Ectodermal cell (in vitro differentiated cells): ENCODE measurements around the gene BDKRB2.

Experiments used
- H3K27ac ChIP-seq: 2 replicates; pipeline ENCODE4 v1.7.0; 2013; ENCODE audit warnings: mild to moderate bottlenecking, low read depth, low read length; ENCODE audit not compliant: insufficient read depth, poor library complexity, severe bottlenecking
- H3K27me3 ChIP-seq: 2 replicates; pipeline ENCODE4 v1.7.0; 2013; ENCODE audit warnings: mild to moderate bottlenecking, low read length; ENCODE audit not compliant: insufficient read depth, control insufficient read depth, poor library complexity, severe bottlenecking
- H3K36me3 ChIP-seq: one replicate; pipeline ENCODE4 v1.7.0; 2013; ENCODE audit warnings: low read length; ENCODE audit not compliant: control insufficient read depth, insufficient read depth
- H3K4me1 ChIP-seq: one replicate; pipeline ENCODE4 v1.7.0; 2013; ENCODE audit warnings: low read length; ENCODE audit not compliant: control insufficient read depth, insufficient read depth
- H3K4me3 ChIP-seq: 2 replicates; pipeline ENCODE4 v1.7.0; 2013; ENCODE audit warnings: low read depth, low read length, control low read depth; ENCODE audit not compliant: insufficient read depth
- H3K9me3 ChIP-seq: 2 replicates; pipeline ENCODE4 v1.7.0; 2013; ENCODE audit warnings: mild to moderate bottlenecking, low read length, moderate library complexity; ENCODE audit not compliant: control insufficient read depth
- WGBS, 2 experiments: methylation state at CpG; one replicate each; pipeline ENCODE4 v1.1.7; 2013; ENCODE audit warnings: missing lambda C conversion rate in 2 of 2; 5-methylcytosine and 5-hydroxymethylcytosine counted together

The BDKRB2 gene

GRCh38 chr14:96280104-96280503 is 75.5 kb downstream of the BDKRB2 start:
- no peaks in the 10 kb centered on the region for H3K4me1 ChIP-seq
- H3K27ac ChIP-seq, result no peak overlapping the region
- H3K9me3 ChIP-seq, result no peaks in the 10 kb centered on the region
- H3K27me3 ChIP-seq, result no peaks in the 10 kb centered on the region
- WGBS, 2 experiments, result 67 to 98% methylated on average over 2 of the region's 2 CpGs
- no peak overlapping the region for H3K4me3 ChIP-seq
- peaks cover 9% of the 10 kb centered on the region for H3K36me3 ChIP-seq

- WGBS, 2 experiments, result 89 to 92% methylated on average over 4 of the region's 4 CpGs
- Histone ChIP-seq H3K4me3 (no peak overlapping the region), H3K36me3 (peaks cover 11% of the 10 kb centered on the region), H3K4me1 (no peaks in the 10 kb centered on the region), H3K27me3 (no peaks in the 10 kb centered on the region), H3K27ac (no peak overlapping the region), H3K9me3 (no peaks in the 10 kb centered on the region)
These were observed 76.8 kb downstream of the BDKRB2 start for GRCh38 chr14:96281486-96281885.

GRCh38 chr14:96284008-96284407 is 79.4 kb downstream of the BDKRB2 start:
- H3K36me3 ChIP-seq, result peaks cover 11% of the 10 kb centered on the region
- no peak overlapping the region for H3K27ac ChIP-seq
- no peak overlapping the region for H3K4me3 ChIP-seq
- no peaks in the 10 kb centered on the region for H3K27me3 ChIP-seq
- no peaks in the 10 kb centered on the region for H3K4me1 ChIP-seq
- WGBS, 2 experiments, result 93 to 95% methylated on average over 9 of the region's 9 CpGs
- H3K9me3 ChIP-seq, result no peaks in the 10 kb centered on the region

GRCh38 chr14:96284430-96284829 is 79.8 kb downstream of the BDKRB2 start:
- Histone ChIP-seq H3K27me3 (no peaks in the 10 kb centered on the region), H3K4me3 (no peak overlapping the region), H3K4me1 (no peaks in the 10 kb centered on the region), H3K27ac (no peak overlapping the region), H3K36me3 (peaks cover 11% of the 10 kb centered on the region), H3K9me3 (no peaks in the 10 kb centered on the region)
- WGBS, 2 experiments, result 75 to 100% methylated on average over 1 of the region's 1 CpG

GRCh38 chr14:96285667-96286066 is 81.0 kb downstream of the BDKRB2 start:
- H3K36me3 ChIP-seq, result peaks cover 16% of the 10 kb centered on the region
- WGBS, 2 experiments, result 93 to 96% methylated on average over 16 to 17 of the region's 17 CpGs
- H3K4me1 ChIP-seq, result no peaks in the 10 kb centered on the region
- H3K27me3 ChIP-seq, result no peaks in the 10 kb centered on the region
- no peak overlapping the region for H3K4me3 ChIP-seq
- no peaks in the 10 kb centered on the region for H3K9me3 ChIP-seq
- no peak overlapping the region for H3K27ac ChIP-seq

GRCh38 chr14:96286251-96286650 is 81.6 kb downstream of the BDKRB2 start:
- no peak overlapping the region for H3K27ac ChIP-seq

GRCh38 chr14:96287856-96288255 is 83.2 kb downstream of the BDKRB2 start:
- Histone ChIP-seq H3K9me3 (no peaks in the 10 kb centered on the region), H3K36me3 (peaks cover 16% of the 10 kb centered on the region)

More at GRCh38 chr14:96286251-96286650, 81.6 kb downstream of the BDKRB2 start:
- Histone ChIP-seq H3K36me3 (peaks cover 16% of the 10 kb centered on the region), H3K27me3 (no peaks in the 10 kb centered on the region), H3K4me1 (no peaks in the 10 kb centered on the region), H3K4me3 (no peak overlapping the region), H3K9me3 (no peaks in the 10 kb centered on the region)
- 86% methylated on average over 1 of the region's 1 CpG; no CpG with 5 or more reads in 1 of the 2 experiments for WGBS, 2 experiments

More at GRCh38 chr14:96287856-96288255, 83.2 kb downstream of the BDKRB2 start:
- Histone ChIP-seq H3K27me3 (no peaks in the 10 kb centered on the region), H3K4me3 (no peak overlapping the region), H3K4me1 (no peaks in the 10 kb centered on the region), H3K27ac (no peak overlapping the region)
- 88 to 100% methylated on average over 1 of the region's 1 CpG for WGBS, 2 experiments
